ENCODE results near the gene NDUFAF8. TPM values are rescaled to one million over a fixed set of nuclear protein-coding genes. Genes with fewer than 3 reads are reported as not detected.

Gene NDUFAF8
- total RNA-seq, 1 experiment from 2014 or later, result 102 TPM

- Histone ChIP-seq H3K4me3 (replicated peaks in 1 of 2; ENCODE audit: low read depth in 1 of 2, low read length in 2 of 2) (no peak overlapping the region), H3K4me1 (ENCODE audit: control insufficient read depth in 1 of 2, insufficient read depth in 2 of 2, low read length in 2 of 2) (no peaks in the 10 kb centered on the region), H3K27ac (ENCODE audit: low read depth, low read length) (no peak overlapping the region), H3K4me2 (ENCODE audit: low read length) (no peak overlapping the region), H3K79me2 (ENCODE audit: insufficient read depth, low read length) (peaks cover 17% of the 10 kb centered on the region; the same call in 1 of the 2 replicates), H4K20me1 (ENCODE audit: insufficient read depth) (no peaks in the 10 kb centered on the region), H3K36me3 (ENCODE audit: control insufficient read depth in 1 of 2, insufficient read depth in 2 of 2, low read length in 2 of 2) (peaks cover 39 to 48% of the 10 kb centered on the region in 2 experiments; a peak in 3 of 4 replicates), H2AFZ (ENCODE audit: low read depth, low read length, poor library complexity, severe bottlenecking) (no peak overlapping the region), H3K9me2 (ENCODE audit: insufficient read depth) (no peaks in the 10 kb centered on the region), H3K27me3 (ENCODE audit: insufficient read depth, low read length) (no peaks in the 10 kb centered on the region), H3K9ac (ENCODE audit: low read length) (no peak overlapping the region), H3K9me3 (ENCODE audit: control insufficient read depth in 1 of 2, insufficient read depth in 1 of 2, low read depth in 1 of 2, low read length in 2 of 2) (no peaks in the 10 kb centered on the region)
- ChIA-PET CTCF (no interaction called here), POLR2A (no interaction called here), RAD21 (ENCODE audit: low non-redundant PET in 1 of 2, low total read pairs in 2 of 2, uncharacterized antibody in 2 of 2, unreplicated experiment in 2 of 2) (no interaction called here)
- intact Hi-C loops (cut with micrococcal nuclease), result no loop called here
- no peak for TF ChIP-seq EGR1 (IDR thresholded peaks at IDR 0.05; ENCODE audit: low read depth)
- TF ChIP-seq YY1 (IDR thresholded peaks at IDR 0.05; ENCODE audit: extremely low read depth, insufficient replicate concordance, low read depth, low read length), result no peak
- no peak for TF ChIP-seq SP1 (IDR thresholded peaks at IDR 0.05; ENCODE audit: low read depth)
- TF ChIP-seq CEBPB (IDR thresholded peaks at IDR 0.05; ENCODE audit: low read depth), result no peak
- no peak for TF ChIP-seq TCF7L2 (IDR thresholded peaks at IDR 0.05; ENCODE audit: borderline replicate concordance, extremely low read depth, insufficient read depth, insufficient read length)
- no peak for TF ChIP-seq ATF3 (IDR thresholded peaks at IDR 0.05)
- no peak for TF ChIP-seq ELF1 (IDR thresholded peaks at IDR 0.05; ENCODE audit: borderline replicate concordance, low read depth)
- no peak for TF ChIP-seq SIN3A (IDR thresholded peaks at IDR 0.05; ENCODE audit: low read depth)
- TF ChIP-seq CTCF (IDR thresholded peaks at IDR 0.05 in 2 of 3, conservative IDR thresholded peaks at IDR 0.05 in 1 of 3; ENCODE audit: borderline replicate concordance in 1 of 3, insufficient read depth in 1 of 3, low read depth in 2 of 3, low read length in 2 of 3), result no peak
- no peak for TF ChIP-seq CBX3 (IDR thresholded peaks at IDR 0.05; ENCODE audit: low read depth)
- TF ChIP-seq FOSL1 (IDR thresholded peaks at IDR 0.05; ENCODE audit: low read depth), result no peak
- BruUV-seq (replicated peaks), result no TSS peak
- DNase-seq (ENCODE audit: low read depth, low spot score) (no peak), ATAC-seq (no peak)
These were observed 39.7 kb downstream of the NDUFAF8 start for GRCh38 chr17:81278831-81279230.

Data from HCT116 (cell line).